Measurements from ENCODE around the gene ZFHX3.

Gene ZFHX3

DNA sequence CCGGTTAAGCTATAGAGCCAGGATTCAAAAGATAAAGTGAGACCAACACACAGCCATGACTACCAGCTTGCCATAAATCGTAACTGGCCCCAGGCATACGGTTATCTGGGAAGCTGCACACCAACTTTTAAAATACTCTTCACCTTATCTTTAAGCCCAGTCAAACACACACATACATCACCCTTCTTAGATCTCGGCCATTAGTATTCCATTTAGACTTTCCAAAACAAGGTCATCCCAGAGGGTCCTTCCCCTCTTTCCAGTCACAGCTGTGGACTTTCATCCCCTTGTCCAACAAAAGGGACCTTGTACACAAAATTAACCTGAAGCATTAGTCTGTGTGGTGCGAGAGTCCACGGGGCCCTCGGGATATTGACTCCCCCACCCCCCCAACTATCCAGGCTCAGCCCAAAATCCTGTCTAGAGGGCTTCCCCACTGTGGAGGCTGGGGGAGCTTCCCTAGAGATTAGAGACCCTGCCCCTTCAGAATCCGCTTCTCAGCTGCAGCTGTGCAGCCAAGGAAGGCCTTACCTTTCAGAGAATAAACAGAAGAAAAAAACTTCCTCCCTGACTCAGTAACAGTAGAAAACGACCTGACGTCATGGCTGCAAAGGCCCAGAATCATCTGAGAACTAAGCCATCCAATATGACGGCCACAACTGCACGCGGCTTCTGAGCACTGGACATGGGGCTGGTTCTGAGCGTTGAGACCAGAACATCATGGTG, 9.9 kb downstream of the ZFHX3 start:
- DNase-seq (ENCODE audit: low read depth): no peak

DNA sequence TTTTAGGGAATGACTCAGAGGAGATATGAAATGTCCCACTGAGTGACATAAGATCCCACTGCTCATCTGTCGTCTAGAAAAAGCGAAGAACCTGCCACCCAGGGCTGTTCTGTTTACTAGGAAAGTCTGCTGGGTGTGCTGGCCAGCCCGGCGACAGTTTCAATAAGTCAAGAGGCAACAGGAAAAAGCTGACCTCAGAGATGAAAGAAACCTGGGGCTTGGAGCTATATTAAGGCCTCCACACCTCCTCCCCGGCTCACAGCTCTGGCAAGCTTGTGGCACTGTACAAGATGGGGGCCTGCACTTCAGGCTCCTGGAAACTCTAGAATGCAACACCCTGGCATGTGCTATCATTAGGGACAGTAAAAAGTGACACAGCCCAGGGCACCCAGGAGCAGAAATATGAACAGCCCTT, 10.6 kb downstream of the ZFHX3 start:
- no peak for DNase-seq (ENCODE audit: low read depth)

DNA sequence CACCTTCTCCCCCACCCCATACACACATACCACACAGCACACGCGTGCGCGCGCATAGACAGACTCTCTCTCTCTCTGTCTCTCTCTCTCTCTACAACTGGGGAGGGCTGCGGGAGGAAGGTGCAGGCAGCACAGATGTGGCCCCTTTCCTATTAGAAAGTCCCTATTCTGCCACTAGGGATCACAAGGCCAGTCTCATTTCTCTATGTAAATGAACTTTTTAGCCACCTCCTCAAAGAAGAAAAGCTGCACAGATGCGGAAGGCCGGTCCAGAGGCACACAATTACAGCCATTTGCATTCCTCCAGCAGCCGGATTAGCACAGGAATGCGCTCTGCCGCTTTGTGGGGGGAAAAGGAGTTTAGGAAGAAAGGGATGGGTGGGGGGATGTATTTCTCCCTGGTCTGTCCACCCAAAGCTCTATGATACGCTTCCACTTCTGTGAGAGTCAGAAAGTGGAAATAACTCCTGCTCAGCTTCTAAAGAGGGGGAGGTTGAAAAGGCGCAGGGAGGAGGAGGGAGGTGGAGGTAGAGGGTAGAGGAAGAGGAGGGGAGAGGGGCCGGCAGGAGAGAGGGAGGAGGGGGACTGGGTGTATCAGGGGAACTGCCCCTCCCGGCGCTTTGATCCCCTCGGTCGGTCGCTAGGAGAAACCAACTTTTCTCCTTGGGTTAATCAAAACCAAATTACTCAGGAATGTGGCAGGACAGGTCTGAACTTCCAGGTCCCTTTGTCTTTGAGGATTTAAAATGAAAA, 11.7 kb downstream of the ZFHX3 start:
- DNase-seq (ENCODE audit: low read depth): no peak

DNA sequence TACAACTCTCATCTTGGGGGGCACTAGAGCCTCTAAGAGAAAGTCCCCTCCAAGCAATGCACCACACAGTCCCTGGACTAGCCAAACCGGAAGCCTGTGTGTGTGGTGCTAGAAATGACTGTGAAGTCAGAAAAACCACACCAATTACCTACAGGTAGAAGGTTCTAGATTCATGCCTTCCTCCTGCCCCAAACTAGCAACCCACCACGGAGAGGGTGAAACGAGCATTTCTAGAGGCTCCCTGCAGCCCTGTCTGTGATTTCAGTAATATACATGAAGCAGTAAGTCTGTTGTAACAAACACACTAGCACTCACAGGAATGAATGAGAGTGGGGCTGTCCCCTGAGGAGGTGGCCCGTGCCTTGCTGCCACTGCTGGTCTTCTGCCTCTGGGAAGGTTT, 13.6 kb downstream of the ZFHX3 start:
- DNase-seq (ENCODE audit: low read depth): no peak

DNA sequence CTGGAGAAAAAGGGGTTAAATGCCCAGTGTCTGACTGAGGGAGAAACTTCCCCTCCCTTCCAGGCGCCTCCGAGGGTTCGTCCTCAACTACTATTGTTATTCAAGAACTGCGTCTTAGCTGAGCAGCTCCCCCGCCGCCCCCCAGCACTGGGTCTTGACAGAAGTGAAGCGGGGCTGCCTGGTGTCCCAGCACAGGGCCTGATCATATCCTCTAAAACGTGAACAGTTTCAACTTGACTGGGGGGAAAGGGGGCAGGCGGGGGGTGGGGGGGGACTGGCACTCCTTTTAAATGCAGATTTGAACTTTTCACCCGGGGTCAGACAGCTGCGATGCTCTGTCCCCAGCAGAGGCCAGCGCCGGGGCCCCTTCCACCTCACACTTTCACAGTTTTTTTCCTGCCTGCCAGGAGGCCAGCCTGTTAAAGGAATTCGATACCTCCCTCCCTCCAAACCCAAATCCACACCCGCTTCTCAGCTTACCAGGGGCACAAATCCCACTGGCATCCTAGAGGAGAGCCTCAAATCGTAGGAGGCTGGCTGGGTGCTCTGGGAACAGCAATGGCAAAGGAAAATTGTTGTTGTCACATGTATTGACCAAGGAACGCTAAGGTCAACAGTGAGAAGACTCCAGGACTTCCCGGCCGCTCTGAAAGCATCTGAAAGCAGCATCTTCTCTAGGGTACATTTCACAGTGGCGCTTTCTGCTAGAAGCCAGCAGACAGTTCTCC, 14.5 kb downstream of the ZFHX3 start:
- no peak for DNase-seq (ENCODE audit: low read depth)

DNA sequence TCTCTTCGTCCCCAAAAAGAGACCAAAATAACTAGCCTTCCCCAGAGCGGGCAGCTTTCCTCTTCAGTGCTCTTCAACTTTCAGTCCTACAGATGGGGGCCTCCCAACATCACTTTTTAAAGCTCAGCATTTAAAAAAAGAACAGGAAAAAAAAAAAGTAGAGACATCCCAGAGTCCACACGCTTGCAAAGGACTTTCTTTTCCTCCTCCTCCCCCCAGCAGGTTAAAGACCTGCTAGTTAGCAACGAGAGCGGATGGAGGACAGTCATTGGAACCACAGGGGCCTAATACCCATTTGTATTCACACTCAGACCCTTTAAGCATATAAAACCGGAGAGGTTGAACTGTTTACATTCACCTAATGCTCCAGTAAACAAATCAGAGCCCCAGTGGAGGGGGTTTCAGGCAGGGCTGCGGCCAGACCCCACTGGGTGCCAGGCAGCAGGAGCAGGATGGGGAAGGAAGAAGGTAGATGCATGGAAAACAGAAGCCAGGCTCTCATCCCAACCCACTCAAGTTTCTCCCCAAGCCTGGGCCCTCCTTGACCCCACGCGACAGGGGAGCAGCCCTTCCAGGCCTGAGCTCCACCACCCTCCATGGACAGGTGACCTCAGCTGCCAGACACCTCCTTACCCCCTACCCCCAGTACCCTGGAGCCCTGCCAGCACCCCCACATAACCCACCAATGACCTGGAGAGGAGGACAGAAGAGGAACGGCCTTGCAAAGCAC, 15.2 kb downstream of the ZFHX3 start:
- DNase-seq (ENCODE audit: low read depth): no peak

DNA sequence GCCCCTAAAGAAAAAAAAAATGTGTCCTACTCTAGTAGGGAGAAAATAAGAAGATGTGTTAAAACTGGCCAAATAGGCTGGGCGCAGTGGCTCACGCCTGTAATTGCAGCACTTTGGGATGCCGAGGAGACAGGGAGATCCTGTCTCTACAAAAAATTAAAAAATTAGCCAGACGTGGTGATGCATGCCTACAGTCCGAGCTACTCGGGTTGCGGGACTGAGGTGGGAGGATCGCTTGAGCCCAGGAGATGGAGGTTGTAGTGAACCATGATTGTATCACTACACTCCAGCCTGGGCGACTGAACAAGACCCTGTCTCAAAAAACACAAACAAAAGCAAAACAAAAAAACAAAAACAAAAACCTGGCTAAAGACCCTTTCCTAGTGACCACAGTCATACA, 15.9 kb downstream of the ZFHX3 start:
- no peak for DNase-seq (ENCODE audit: low read depth)

DNA sequence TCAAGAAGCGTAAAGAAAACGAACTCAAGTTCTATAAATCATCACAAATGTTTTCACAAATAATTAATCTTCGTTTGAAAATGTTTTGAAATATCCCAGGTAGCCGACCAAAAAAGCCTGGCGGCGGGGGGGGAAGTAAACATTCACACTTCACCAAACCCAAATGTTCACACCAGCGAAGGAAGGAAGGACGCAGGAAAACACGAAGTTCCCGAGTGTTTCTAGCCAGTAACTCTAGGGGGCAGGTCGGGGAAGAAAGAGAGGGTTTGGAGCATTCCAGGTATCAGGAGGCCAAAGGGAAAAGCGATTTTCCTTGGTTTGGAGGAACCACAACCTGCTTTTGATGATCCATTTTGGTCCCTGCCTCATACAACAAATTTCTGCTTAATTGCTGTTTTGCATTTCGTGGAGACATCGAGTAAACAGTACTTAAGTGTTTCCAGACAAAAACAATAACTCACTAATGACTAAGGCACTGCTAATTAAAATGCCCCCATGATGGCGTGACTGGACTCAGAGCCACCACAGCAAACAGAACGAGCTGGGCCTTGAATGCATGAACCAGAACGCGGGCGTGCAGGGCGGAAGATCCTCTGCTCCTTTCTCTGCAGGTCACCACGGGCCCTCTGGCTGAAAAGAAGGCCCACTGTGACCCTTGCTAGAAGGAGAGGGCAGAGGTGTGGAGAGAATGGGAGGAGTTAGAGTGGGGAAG, 16.6 kb downstream of the ZFHX3 start:
- no peak for DNase-seq (ENCODE audit: low read depth)

DNA sequence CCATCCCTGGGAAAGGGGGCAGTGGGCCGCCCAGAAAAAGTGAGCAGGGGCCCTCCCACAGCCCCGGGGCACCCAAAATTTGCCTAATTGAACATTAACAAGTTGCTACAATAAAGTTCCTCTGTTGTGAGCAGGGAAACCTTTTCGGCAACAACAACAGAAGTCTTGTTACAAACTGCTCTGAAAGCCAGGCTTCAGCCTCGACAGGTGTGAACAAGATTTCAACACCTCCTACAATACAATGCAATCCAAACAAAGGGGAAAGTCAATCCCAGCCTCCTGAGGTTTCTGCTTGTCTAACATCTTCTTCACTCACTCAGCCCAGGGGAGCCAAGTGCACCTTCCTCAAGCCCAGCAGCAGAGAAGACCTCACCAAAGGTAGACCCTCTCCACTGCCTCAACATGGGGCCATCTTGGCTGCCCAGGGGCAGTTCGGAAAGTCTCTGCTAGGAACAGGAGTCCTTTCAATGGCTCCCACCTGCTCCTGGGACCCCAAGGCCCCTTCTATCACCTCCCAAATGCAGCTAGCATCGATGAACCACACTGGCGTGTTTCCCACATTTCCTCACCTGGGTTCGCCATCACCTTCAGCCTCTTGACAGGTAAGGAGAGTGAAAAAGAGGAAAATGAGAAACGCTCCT, 19.1 kb downstream of the ZFHX3 start:
- DNase-seq (ENCODE audit: low read depth): no peak

DNA sequence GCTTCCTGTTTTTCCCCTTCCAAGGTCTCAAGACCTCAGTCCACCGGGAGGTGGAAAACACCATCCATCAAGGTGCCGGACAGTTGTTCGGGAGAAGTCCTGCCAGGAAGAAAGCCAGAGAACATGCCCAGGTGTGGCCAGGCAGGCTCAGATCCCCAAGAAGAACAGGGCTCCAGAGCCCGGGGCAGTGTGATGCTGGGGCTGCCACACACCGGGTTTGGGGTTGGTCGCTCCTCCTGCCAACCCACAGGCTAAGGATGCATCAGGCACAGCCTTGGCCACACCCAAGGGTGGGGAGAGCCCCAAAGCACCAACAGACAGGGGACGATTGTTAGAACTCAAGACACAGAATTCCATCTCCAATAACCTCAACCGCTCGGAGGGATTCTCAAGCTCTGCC, 19.7 kb downstream of the ZFHX3 start:
- DNase-seq (ENCODE audit: low read depth): no peak

DNA sequence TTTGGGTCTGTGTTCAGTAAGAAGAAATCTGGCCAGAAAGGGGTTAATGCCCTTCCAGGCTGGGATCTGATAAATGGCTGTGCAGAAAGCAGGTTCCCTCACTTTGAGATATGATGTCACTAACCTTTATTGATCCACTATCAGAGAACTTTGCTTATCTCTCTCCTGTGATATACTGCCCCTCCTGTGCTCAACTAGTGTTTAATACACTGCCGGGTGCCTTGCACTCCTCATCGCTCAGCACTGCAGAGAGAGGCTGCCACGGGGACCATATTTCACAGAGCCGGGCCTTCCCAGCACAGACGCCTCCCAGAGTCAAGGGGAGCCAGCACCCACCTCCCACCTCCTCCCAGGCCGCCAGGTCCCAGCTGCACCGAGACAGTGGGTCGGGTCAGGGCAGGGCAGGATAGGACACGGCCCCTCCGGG, 20.2 kb downstream of the ZFHX3 start:
- DNase-seq (ENCODE audit: low read depth): no peak

DNA sequence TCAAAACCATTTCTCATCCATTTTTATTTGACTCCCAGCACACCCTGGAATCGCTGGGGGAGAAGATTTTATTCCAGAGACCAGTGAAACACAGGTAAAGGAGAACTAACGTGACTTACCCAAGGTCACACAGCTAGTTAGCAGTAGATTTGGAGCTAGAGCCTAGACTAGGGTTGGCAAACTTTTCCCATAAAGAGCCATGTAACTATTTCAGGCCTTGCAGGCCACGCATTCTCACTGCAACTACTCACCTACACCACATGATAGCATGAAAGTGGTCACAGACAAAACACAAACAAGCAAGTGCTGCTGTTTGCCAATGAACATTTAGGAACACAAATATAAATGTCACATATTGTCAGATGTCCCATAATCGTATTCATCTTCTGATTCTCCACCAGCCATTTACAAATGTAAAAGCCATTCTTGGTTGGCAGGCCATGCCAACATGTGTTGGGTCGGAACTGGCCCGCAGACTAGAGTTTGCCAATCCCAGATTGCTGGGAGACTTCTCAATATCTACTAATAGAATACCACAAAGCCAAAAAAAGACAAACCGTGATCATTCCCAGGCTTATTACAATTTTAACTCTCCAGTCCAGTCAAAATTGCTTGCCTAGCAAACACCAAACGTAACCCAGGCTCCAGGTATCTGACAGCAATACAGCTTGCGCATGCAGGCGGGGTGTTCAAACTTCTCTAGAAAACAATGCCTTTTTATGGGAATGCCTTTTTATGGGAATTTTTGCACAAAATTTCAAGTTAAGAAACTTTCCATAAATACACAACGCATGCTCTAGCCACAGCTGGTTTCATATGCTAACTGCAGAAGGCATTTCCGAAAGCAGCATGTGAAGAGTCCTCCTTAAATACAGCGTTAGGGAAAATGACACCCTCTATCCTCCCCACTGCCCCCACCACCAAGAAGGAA, 20.9 kb downstream of the ZFHX3 start:
- no peak for DNase-seq (ENCODE audit: low read depth)

DNA sequence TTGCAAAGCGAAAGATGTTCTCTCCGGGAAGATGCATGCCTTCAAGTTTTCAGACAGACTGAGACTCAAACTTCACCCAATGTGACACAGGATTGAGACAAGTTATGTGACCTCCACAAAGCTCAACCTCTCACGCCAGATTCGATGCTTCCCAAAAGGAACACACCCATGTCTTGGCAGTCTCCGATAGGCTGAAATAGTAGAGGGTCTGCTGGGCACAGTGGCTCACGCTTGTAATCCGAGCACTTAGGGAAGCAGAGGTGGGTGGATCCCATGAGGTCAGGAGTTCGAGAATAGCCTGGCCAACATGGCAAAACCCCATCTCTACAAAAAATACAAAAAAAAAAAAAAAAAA, 22.1 kb downstream of the ZFHX3 start:
- no peak for DNase-seq (ENCODE audit: low read depth)

DNA sequence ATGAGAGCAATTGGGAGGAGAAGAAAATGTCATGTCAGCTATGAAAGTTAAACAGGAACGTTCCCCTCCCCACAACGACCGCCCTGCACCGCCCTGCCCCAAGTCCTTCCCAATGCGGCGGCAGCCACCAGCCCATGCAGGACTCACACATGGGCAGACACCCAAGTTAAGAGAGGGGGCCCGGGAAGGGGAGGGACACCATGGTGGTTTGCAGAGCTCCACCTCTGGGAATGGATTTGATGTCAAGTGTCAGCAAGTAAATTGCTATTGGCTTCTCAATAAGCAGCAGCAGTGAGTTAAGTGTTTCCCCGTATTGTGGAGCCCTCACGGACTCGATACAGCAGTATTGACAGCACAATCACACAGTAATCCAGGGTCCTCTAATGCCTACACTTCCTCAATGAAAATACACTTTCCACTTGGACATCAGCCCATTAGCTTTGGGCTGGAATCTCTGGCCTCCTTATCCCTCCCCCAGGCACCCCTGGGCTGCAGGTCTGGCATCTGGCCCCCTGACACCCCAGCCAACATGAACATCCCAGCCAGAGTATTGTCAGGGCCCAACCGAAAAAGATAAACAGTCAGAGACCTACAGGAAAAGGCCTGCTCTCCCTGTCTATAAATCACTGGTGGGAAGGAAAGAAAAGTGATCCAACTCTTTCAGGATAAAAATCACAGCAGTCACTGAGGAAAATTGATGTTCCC, 22.6 kb downstream of the ZFHX3 start:
- no peak for DNase-seq (ENCODE audit: low read depth)

DNA sequence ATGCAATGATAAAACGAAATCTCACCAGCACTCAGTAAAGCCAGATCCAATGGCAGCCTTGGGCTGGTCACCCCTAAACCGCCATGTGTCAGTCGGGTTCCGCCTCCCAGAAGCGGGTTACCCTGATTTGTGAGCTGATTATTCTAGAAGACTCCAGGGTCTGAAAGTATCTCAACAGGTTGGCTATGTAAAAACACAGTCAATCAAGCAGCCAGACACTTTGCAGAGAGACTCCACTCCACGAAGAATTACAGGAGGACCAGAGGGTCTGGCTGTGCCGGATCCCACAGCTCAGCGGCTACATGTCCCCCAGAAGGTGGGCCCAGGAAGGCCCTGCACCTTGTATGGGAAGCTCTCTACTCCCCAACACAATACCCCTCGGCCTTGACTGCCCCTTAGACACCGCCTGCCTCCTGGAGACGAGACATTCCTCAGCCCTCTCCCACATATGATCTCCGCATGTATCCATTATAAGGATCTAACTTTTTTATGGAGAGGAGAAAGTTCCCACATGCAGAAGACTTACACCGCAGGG, 23.3 kb downstream of the ZFHX3 start:
- no peak for DNase-seq (ENCODE audit: low read depth)

DNA sequence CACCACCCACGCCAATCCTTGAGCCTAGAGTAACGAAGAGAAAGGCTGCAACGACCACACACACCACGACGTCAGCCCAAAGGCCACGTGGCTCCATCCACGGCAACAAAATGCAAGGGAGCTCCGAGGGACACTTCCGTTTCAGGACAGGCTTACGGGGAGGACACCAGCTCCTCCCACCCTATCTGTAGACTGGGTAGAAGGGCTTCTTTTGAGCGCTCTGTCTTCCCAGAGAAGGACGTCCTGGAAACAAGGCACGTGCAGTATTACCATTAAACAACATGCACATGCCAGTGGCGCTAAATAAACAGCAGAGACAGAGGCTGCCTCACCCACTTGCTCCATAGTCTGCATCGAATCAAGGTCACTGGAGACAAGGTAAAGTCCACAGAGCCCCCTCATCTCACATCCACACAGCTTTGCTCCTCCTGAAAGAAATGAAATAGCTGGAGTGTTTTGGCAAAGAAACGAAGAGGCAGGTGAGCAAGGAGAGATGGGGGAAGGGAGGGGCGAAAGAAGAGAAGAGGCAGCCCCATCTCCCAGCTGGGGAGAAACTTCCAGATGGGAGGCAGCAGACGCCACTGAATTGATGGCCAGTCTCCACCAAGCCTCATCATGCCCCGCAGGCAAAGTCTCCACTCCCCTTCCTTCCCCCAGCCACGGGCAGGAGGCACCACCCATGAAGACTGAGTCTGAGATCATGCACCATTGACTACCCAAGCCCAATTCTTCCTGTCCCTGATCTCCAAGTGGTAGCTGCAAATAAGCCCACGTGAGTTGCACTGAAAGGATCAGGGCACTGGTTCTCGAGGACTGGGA, 24.0 kb downstream of the ZFHX3 start:
- no peak for DNase-seq (ENCODE audit: low read depth)

DNA sequence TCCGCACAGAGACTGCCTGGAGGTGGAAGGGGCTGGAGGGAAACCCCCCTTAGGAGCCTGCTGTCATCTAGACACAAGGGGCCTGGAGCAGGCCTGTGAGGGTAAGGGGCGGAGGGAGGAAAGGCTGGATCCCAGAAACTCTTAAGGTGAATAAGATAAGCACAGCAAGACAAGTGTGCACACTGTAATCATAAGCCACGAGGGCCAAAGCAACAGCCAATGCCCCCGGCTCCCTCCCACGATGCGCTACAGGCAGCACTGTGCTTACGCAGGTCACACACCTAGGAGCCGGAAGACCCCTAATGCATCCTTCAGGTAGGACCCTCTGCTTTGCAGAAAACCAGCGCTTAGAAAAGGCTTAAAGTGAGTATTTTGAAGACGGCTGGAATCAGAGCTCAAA, 24.6 kb downstream of the ZFHX3 start:
- no peak for DNase-seq (ENCODE audit: low read depth)

DNA sequence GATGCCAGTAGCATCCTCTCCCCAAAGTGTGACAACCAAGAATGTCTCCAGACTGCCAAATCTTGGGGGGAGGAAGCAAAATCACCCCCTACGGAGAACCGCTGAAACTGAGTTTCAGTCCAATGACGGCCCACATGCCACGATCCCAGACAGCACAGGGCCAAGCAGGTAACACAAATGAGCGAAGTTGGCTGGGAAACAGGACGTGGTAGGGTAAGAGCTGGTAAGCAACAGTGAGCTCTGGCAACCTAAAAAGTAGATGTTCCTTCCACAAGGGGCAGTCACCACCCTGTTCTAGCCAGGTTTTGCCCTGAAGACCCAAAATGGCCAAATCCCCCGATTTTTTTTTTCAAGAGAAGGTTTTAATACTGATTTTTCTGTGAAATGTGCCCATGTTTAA, 25.4 kb downstream of the ZFHX3 start:
- no peak for DNase-seq (ENCODE audit: low read depth)
